NCI-H2029 treated with DMSO at 0.1 percent for 48 hours (cell line): Measurements from ENCODE around the gene CASKIN2.
A peak's percentile ranks its signal among the peaks of the same experiment; 100 is the strongest.

Experiments
- DNase-seq: peaks from one replicate; lab custom pipeline; 2025; lab: John Stamatoyannopoulos, UW

Gene CASKIN2

DNA sequence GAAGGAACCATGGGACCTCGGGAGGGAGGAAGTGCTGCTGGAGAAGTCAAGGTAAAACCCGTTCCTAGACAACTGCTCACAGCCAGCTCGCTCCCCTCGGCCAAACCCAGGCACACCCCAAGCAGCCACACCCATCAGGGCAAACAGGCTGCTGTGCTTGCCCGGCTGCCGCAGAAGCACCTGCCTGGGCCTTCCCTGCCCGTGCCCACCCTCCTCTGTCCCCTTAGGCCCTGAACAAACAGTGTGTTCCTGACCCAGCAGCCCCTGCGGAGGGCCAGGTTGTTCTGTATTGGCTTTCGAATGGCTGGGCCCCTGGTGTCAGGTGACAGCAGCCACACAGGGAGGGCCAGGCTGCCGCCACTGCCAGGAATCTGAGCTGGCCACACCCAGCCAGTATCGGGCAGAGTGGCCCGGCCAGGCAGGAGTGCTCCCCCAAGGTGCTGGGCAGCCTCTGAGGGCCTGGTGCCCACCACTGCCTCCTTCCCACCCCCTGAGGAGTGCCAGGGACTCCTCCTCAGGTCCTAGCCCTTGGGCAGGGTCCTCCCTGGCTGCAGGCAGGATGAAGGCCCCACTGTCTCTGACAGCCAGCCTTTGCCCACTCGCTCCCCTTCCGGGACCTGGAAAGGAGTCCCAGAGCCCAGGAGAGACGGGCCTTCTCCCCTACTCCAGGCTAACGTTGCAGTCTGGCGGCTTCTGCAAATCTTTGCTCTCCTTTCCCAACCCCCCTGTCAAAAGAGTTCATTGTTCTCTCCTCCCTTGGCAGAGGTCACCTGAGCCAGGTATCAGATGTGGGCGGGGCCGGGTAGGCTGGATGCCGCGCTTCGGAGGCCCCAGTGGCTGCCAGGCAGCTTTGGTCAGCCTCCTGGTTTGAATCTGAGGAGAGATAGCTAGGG is 34.2 kb upstream of the CASKIN2 start:
- DNase-seq: peak; percentile 56

DNA sequence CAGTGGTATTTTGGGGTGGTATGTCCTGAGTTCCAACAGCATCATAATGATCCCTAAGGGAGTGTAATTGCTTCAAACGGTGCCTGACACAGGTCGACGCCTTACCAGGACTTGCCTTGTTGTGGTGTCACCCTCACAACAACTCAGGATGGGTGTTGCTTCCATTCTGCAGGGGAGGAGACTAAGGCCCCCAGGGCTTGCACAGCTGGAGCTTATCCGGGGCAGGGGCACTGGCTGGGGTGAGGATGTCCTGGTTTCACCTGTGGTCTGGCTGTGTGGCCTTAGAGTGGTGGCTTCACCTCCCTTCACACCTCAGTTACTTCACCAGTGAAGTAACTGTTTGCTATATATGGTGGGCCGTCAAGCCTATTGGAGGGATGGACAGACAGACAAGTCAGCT is 33.5 kb upstream of the CASKIN2 start:
- DNase-seq: no peak

DNA sequence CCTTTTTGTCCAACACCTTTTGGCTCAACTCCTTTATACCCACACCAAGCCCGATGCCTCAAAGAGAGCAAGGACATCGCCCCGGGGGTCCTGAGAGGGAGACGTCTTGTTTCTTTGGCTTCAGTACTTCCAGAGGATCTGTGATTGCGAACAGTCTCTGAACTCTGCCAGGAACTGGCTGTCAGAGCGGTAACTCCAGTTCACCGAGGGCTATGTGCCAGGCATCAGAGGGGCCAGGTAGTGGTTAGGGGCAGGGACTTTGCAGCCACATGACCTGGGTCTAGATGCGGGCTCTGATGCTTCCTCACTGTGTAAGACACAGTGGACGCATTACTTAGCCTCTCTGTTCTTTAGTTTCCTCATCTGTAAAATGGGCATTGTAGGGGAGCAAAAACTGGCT is 31.8 kb upstream of the CASKIN2 start:
- DNase-seq: no peak

DNA sequence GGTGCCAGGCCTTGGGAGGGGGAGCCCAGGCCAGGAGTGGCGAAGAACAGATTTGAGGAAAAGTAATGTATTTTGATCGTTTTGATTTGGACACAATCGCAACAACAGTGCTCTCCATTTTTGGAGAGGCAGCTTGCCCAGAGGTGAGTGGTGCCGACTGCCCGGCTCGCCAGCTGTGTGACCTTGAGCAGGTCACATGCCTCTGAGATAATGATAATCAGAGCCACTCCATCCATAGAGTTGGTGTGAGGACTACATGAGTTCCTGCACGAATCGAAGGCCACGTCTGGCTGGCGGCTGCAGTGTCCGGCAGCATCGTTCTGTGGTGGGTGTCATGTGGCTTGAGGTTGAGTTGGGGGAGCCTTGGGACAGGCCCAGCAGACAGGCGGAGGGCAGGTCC is 30.8 kb upstream of the CASKIN2 start:
- no peak for DNase-seq

DNA sequence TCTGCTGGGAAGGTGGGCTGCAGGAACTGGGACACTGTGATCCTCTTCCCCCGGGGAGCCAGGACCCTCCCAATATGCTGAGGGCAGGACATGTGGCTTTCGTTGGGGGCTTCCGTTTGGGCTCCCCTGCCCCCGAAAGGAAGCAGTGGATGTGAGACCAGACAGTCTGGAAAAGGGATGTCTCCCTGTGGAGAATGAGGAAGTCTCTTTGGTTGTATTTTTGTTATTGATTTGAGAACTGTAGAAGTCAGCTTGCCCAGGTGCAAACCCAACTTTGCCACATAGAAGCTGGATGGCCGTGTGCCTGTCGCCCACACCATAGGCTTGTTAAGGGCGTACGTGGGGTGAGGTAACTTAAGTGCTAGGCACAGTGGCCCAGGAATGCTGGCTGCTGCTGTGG is 28.9 kb upstream of the CASKIN2 start:
- DNase-seq: no peak

- no peak for DNase-seq
These were observed 27.5 kb upstream of the CASKIN2 start for GRCh38 chr17:75542728-75543336.

- DNase-seq: no peak
These were observed 26.9 kb upstream of the CASKIN2 start for GRCh38 chr17:75542229-75542628.

- no peak for DNase-seq
These were observed 25.7 kb upstream of the CASKIN2 start for GRCh38 chr17:75540923-75541503.

DNA sequence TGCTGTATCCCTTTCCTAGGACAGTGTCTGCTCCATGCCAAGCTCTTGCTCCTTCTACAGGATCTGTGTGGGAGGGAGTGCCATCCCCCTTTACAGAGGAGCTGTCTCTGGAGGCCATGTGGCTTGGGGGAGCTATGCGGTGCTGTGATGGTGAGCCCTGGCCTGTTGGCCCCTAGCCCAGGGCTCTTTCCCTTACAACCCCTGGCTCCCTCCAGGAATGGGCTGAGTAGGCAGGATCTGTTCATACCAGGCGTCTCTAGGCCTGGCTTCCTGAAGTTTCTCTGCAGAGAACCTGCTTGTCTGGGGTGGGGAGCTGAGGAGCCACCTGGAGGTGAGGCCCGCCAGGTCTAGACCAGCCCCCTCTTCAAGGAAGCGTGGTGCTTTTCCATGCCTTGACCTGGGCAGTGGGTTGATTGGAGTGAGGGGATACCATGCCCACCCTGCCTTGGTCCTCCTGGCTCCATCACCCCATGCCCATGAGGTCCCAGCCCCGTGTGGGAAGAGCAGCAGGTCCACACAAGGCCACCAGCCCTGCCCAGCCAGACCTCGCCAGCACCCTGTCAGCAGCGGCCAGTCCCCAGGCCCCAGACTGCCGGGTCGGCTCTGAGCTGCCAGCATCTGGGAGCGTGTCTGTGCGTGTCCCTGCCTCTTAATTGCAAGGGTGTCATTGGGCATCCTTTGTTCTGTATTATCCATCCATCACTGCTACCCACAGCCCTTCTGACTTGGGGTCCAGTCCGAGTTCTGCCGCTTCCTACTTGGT is 24.8 kb upstream of the CASKIN2 start:
- DNase-seq: no peak

DNA sequence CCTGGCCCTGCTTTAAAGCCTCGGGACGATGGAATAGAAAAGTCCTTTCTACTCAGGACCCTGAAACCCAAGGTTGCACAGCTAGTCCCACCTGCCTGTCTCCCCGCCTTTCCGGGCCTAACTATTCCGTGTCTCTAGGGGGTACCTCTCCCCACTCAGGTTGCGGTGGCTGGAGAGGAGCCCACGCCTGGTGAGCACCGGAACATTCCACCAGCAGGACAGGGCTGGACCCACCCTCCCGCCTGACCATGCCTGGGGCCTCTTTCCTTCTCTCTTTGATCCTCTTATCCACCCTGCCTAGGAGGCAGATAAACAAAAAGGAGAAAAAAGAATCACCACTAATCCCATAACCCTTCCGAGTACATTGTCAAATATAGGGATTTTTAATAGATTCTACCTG is 21.0 kb upstream of the CASKIN2 start:
- DNase-seq: no peak

GRCh38 chr17:75535871-75536270 is 20.5 kb upstream of the CASKIN2 start:
- no peak for DNase-seq

DNA sequence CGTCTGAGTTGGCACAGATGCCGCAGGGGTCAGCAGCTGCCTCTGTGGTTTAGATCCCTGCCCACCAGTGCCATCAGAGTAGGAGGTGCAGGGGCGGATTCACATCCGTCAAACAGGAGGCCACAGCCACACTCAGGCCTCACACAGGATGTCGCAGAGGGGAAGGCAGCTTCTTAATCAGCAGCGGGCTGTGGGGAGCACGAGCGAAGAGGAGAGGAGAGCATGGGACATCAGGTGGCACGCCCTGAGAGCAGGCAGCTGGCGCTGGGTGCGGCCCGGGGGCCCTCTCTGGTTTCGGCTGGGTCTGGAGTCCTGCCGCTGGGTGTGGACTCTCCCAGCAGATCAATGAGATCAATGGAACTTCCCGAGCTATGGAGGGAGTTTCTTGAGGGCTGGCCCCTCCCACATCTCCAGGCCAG is 19.8 kb upstream of the CASKIN2 start:
- no peak for DNase-seq

DNA sequence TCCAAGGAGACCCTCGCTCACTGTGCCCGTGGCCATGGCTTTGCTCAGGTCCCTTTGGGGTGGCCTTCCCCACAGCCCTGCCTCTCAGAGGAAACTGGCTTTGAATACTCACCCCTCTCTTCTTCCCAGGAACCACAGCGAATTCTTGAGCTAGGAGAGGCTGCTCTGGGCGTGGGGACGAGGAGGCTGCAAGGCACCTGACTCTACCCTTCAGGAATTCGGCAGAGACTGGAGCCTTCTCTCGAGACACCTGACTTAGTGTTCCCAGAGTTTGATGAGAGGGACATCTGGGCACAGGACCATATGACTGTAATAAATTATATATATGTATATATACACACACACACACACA is 16.4 kb upstream of the CASKIN2 start:
- DNase-seq: no peak

GRCh38 chr17:75530837-75531720 is 15.7 kb upstream of the CASKIN2 start:
- DNase-seq: no peak

- DNase-seq: no peak
These were observed 11.4 kb upstream of the CASKIN2 start for GRCh38 chr17:75526555-75527270.

DNA sequence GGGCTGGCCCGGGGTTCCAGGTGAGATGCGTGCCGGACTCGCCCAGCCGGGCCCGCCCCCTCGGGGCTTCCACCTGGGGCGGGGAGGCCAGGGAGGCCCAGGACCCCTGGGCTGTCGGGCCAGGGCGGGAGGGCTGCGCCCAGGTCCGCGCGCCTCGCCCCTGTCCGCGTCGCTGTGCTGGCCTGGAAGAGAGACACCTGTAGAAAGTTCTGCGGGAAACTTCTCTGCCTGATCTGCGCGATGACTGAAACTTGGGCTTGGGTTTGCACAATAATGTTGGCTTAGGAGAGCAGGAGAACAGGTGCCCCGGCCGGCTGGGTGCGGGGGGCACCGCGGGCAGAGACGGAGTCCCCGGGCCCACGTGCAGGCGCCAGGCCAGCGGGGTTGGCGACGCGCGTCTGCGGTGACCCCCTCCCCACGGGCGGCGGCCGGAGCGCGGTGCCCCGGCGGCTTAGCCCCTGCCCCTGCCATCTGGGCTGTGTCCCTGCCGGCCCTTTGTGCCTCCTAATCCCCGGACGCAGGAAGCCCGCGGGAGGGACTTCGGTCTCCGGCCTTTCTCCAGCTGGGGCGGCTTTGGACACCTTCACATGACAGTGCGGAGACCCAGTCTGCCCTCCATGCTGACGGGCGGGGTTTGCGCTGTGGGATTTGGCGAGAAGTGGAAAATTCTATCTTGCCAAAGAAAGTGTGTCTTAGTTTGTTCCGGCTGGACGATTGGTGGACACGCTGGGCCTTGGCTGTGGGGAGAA is 10.6 kb upstream of the CASKIN2 start:
- DNase-seq: no peak

- DNase-seq: peak; percentile 45
These were observed 9.9 kb upstream of the CASKIN2 start, which contains the start of gene LLGL2 for GRCh38 chr17:75524970-75525805. Gene LLGL2 (plus strand): TSS chr17:75525697. CDS start chr17:75543427, 17,730 bp downstream.

DNA sequence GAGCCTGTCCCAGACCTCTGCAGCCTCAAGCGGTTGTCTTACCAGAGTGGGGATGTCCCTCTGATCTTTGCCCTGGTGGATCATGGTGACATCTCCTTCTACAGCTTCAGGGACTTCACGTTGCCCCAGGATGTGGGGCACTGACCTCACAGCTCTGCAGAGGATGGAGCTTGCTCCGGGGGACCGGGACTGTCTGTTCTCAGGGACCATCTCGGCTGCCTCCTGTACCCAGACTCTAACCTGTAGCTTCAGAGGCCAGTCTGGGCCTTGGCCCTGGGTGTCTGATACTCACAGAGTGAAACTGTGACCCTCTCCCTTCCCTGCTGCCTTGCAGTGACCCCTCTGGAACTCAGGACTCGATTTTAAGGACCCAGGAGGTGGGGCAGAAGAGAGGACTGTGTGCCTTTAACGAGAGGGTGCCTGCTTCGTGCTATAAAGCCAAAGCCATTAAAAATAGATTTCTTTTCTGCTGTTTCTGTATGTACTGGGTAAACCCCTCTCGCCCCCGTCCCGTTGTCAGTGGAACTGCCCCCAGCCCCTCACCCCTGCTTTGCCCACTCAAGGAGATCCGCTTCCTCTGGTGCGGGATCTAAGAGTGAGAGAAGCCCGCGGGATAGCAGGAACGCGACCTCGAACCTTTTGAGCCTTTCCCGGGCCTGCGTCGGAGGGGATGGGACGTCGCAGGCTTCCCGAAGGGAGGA is 9.1 kb upstream of the CASKIN2 start:
- DNase-seq: no peak
